ENCODE data around the gene CCDC92B. TPM values are rescaled to one million over a fixed set of nuclear protein-coding genes. Genes with fewer than 3 reads are reported as not detected.

The CCDC92B gene
- total RNA-seq, 4 donors from 2014 or later, result 0.48 to 0.82 (median 0.75) TPM; not detected in 1

- 82 to 87% methylated on average over 2 to 5 of the region's 6 CpGs for WGBS, 2 donors (ENCODE audit: low coverage in 1 of 2)
- Histone ChIP-seq H3K4me1 (peaks cover 0 to 14% (median 3%) of the 10 kb centered on the region in 4 donors), H3K27ac (peak overlapping the region; percentile 0 to 59 (median 35)), H3K36me3 (peaks cover 0 to 18% (median 4%) of the 10 kb centered on the region in 4 donors), H3K9me3 (no peaks in the 10 kb centered on the region), H3K4me3 (no peak overlapping the region), H3K27me3 (no peaks in the 10 kb centered on the region)
- DNase-seq, result no peak
- intact Hi-C loops (cut with DNase I; ENCODE audit: low total_unique reads) (no loop called here), in situ Hi-C loops (cut with MboI; ENCODE audit: low pct_ligation_motif_present in 1 of 4, low pct_unique_long_range_greater_than_20kb in 1 of 4, low sequenced_read_pairs in 3 of 4) (no loop called here)
- TF ChIP-seq EP300 (IDR thresholded peaks at IDR 0.05; ENCODE audit: low read depth) (no peak), POLR2A (IDR thresholded peaks at IDR 0.05) (no peak), POLR2AphosphoS5 (IDR thresholded peaks at IDR 0.05) (no peak), CTCF (IDR thresholded peaks at IDR 0.05) (no peak)
These were observed 62.4 kb downstream of the CCDC92B start for GRCh38 chr17:2687074-2687418.

GRCh38 chr17:2685696-2686095, 63.8 kb downstream of the CCDC92B start:
- no peak overlapping the region for H3K4me3 ChIP-seq
- peak overlapping the region in 1 of 4 donors; percentile 25 for H3K27ac ChIP-seq
- WGBS, 2 donors (ENCODE audit: low coverage in 1 of 2), result 70 to 85% methylated on average over 2 to 15 of the region's 15 CpGs
- no peaks in the 10 kb centered on the region for H3K9me3 ChIP-seq
- H3K36me3 ChIP-seq, result peaks cover 0 to 18% (median 9%) of the 10 kb centered on the region in 4 donors
- no peak for DNase-seq
- in situ Hi-C loops (cut with MboI; ENCODE audit: low pct_ligation_motif_present in 1 of 4, low pct_unique_long_range_greater_than_20kb in 1 of 4, low sequenced_read_pairs in 3 of 4), result no loop called here
- H3K27me3 ChIP-seq, result no peaks in the 10 kb centered on the region
- H3K4me1 ChIP-seq, result peaks cover 0 to 14% (median 3%) of the 10 kb centered on the region in 4 donors
- intact Hi-C loops (cut with DNase I; ENCODE audit: low total_unique reads), result no loop called here
- TF ChIP-seq CTCF (IDR thresholded peaks at IDR 0.05), result no peak
- TF ChIP-seq EP300 (IDR thresholded peaks at IDR 0.05; ENCODE audit: low read depth), result no peak
- TF ChIP-seq POLR2AphosphoS5 (IDR thresholded peaks at IDR 0.05), result no peak
- no peak for TF ChIP-seq POLR2A (IDR thresholded peaks at IDR 0.05)

GRCh38 chr17:2684549-2684948, 64.9 kb downstream of the CCDC92B start:
- H3K36me3 ChIP-seq, result peaks cover 0 to 28% (median 14%) of the 10 kb centered on the region in 4 donors
- no peaks in the 10 kb centered on the region for H3K27me3 ChIP-seq
- no peak for DNase-seq
- H3K9me3 ChIP-seq, result no peaks in the 10 kb centered on the region
- in situ Hi-C loops (cut with MboI; ENCODE audit: low pct_ligation_motif_present in 1 of 4, low pct_unique_long_range_greater_than_20kb in 1 of 4, low sequenced_read_pairs in 3 of 4), result no loop called here
- no peak overlapping the region for H3K4me3 ChIP-seq
- peaks cover 0 to 14% (median 3%) of the 10 kb centered on the region in 4 donors for H3K4me1 ChIP-seq
- intact Hi-C loops (cut with DNase I; ENCODE audit: low total_unique reads), result no loop called here
- H3K27ac ChIP-seq, result no peak overlapping the region
- WGBS, 2 donors (ENCODE audit: low coverage in 1 of 2), result 93 to 94% methylated on average over 9 to 18 of the region's 18 CpGs
- TF ChIP-seq EP300 (IDR thresholded peaks at IDR 0.05; ENCODE audit: low read depth) (no peak), POLR2AphosphoS5 (IDR thresholded peaks at IDR 0.05) (no peak), POLR2A (IDR thresholded peaks at IDR 0.05) (no peak), CTCF (IDR thresholded peaks at IDR 0.05) (no peak)

GRCh38 chr17:2683912-2684311, 65.5 kb downstream of the CCDC92B start:
- no peaks in the 10 kb centered on the region for H3K9me3 ChIP-seq
- no peak overlapping the region for H3K27ac ChIP-seq
- 20 to 46% methylated on average over 5 to 8 of the region's 8 CpGs for WGBS, 2 donors (ENCODE audit: low coverage in 1 of 2)
- peaks cover 0 to 28% (median 14%) of the 10 kb centered on the region in 4 donors for H3K36me3 ChIP-seq
- DNase-seq, result no peak
- H3K4me3 ChIP-seq, result no peak overlapping the region
- in situ Hi-C loops (cut with MboI; ENCODE audit: low pct_ligation_motif_present in 1 of 4, low pct_unique_long_range_greater_than_20kb in 1 of 4, low sequenced_read_pairs in 3 of 4), result no loop called here
- no peaks in the 10 kb centered on the region for H3K27me3 ChIP-seq
- TF ChIP-seq CTCF (IDR thresholded peaks at IDR 0.05) (no peak), POLR2AphosphoS5 (IDR thresholded peaks at IDR 0.05) (no peak), POLR2A (IDR thresholded peaks at IDR 0.05) (no peak), EP300 (IDR thresholded peaks at IDR 0.05; ENCODE audit: low read depth) (no peak)
- intact Hi-C loops (cut with DNase I; ENCODE audit: low total_unique reads), result no loop called here
- H3K4me1 ChIP-seq, result peaks cover 0 to 14% (median 3%) of the 10 kb centered on the region in 4 donors

Measured in transverse colon (tissue), 4 donors.